H1 (cell line): Measurements from ENCODE around the gene ASB1. TPM values are rescaled to one million over a fixed set of nuclear protein-coding genes. Genes with fewer than 3 reads are reported as not detected.

Source experiments
- CTCF ChIA-PET: fragments of 300-600 bp; sonication (Branson Sonifier 250); formaldehyde crosslinking; loops from one replicate; lab custom pipeline; 2021; ENCODE audit not compliant: partially characterized antibody; lab: Charles Lee
- POLR2A ChIA-PET: fragments of 300-600 bp; sonication (Branson Sonifier 250); formaldehyde crosslinking; loops from one replicate; lab custom pipeline; 2021; ENCODE audit warnings: inconsistent platforms; ENCODE audit not compliant: partially characterized antibody; lab: Charles Lee
- DNase-seq, 2 experiments: peaks; one replicate each; pipeline versions ENCODE4 v3.0.0 to v3.0.0-alpha.2; 2010 to 2022; ENCODE audit warnings: low spot score in 2 of 2, low read depth in 1 of 2, mixed read lengths in 1 of 2
- FAIRE-seq: peaks from 2 replicates; lab custom pipeline; 2011; peaks lifted over from hg19 to GRCh38; lab: Jason Lieb, UNC
- H2AFZ ChIP-seq: 2 replicates; pipeline ENCODE4 v1.8.1; 2012; ENCODE audit warnings: low read length, inconsistent platforms
- H2AK5ac ChIP-seq: 2 replicates; pipeline ENCODE4 v1.6.1; 2013; ENCODE audit warnings: low read depth, low read length
- H2BK120ac ChIP-seq: replicated peaks from 2 replicates; pipeline ENCODE3; 2013; ENCODE audit warnings: low read depth, low read length, inconsistent platforms
- H2BK12ac ChIP-seq: 2 replicates; pipeline ENCODE4 v1.6.1; 2013; ENCODE audit warnings: low read depth, low read length
- H2BK15ac ChIP-seq: 2 replicates; pipeline ENCODE4 v1.6.1; 2013; ENCODE audit warnings: low read length
- H2BK20ac ChIP-seq: 2 replicates; pipeline ENCODE4 v1.6.1; 2013; ENCODE audit warnings: low read length
- H2BK5ac ChIP-seq: 2 replicates; pipeline ENCODE4 v1.6.1; 2013; ENCODE audit warnings: low read depth, low read length
- H3K14ac ChIP-seq: 2 replicates; pipeline ENCODE4 v1.6.1; 2013; ENCODE audit warnings: inconsistent platforms; ENCODE audit not compliant: insufficient read length
- H3K18ac ChIP-seq: 2 replicates; pipeline ENCODE4 v1.6.1; 2013; ENCODE audit warnings: low read length; ENCODE audit errors: extremely low read depth
- H3K23ac ChIP-seq: 2 replicates; pipeline ENCODE4 v1.6.1; 2013; ENCODE audit warnings: inconsistent platforms; ENCODE audit not compliant: insufficient read length
- H3K23me2 ChIP-seq: 2 replicates; pipeline ENCODE4 v1.6.1; 2013; ENCODE audit warnings: low read depth, low read length
- H3K27ac ChIP-seq: 2 replicates; pipeline ENCODE4 v1.6.1; 2011; ENCODE audit warnings: low read depth, low read length, inconsistent platforms
- H3K27me3 ChIP-seq, 4 experiments: replicated peaks in 1 of 4; 1 replicate in 1 of 4; 2 replicates in 3 of 4; pipeline versions ENCODE4 v1.6.1 to v1.8.1; 2011 to 2013; ENCODE audit warnings: low read length in 3 of 4, mild to moderate bottlenecking in 3 of 4, inconsistent platforms in 2 of 4, mixed read lengths in 2 of 4, moderate library complexity in 1 of 4; ENCODE audit not compliant: control insufficient read depth in 3 of 4, insufficient read depth in 3 of 4; ENCODE audit errors: extremely low read depth in 1 of 4
- H3K36me3 ChIP-seq, 4 experiments: 2 replicates each; pipeline versions ENCODE4 v1.6.1 to v1.8.1; 2011 to 2013; ENCODE audit warnings: mild to moderate bottlenecking in 4 of 4, low read length in 3 of 4, moderate library complexity in 2 of 4, control low read depth in 1 of 4, inconsistent platforms in 1 of 4; ENCODE audit not compliant: insufficient read depth in 4 of 4, control insufficient read depth in 2 of 4
- H3K4ac ChIP-seq: replicated peaks from 2 replicates; pipeline ENCODE3; 2013; ENCODE audit warnings: low read length, low read depth, mixed read lengths, inconsistent platforms; ENCODE audit not compliant: insufficient read length
- H3K4me1 ChIP-seq, 4 experiments: replicated peaks in 1 of 4; 1 replicate in 1 of 4; 2 replicates in 3 of 4; pipeline versions ENCODE4 v1.6.1 to v1.8.1; 2011 to 2013; ENCODE audit warnings: low read length in 3 of 4, inconsistent platforms in 2 of 4, mixed read lengths in 1 of 4; ENCODE audit not compliant: insufficient read depth in 4 of 4, control insufficient read depth in 3 of 4
- H3K4me2 ChIP-seq, 2 experiments: 2 replicates each; pipeline versions ENCODE4 v1.6.1 to v1.8.1; 2011 to 2013; ENCODE audit warnings: low read depth in 2 of 2, low read length in 2 of 2, control low read depth in 1 of 2, inconsistent platforms in 1 of 2, mild to moderate bottlenecking in 1 of 2; ENCODE audit not compliant: insufficient read depth in 1 of 2
- H3K4me3 ChIP-seq, 4 experiments: fragments of 200-600, 300-600 bp in 1 of 4; sonication (generic), shearing (Covaris generic), sonication (Bioruptor Twin) in 1 of 4; 2 replicates each; pipeline versions ENCODE4 v1.5.1 to v1.8.1; 2011 to 2016; ENCODE audit warnings: low read length in 4 of 4, low read depth in 3 of 4, control low read depth in 2 of 4, inconsistent platforms in 2 of 4, mild to moderate bottlenecking in 2 of 4, mixed read lengths in 1 of 4, moderate library complexity in 1 of 4; ENCODE audit not compliant: insufficient read depth in 2 of 4; ENCODE audit errors: extremely low read depth in 1 of 4
- H3K56ac ChIP-seq: replicated peaks from 2 replicates; pipeline ENCODE3; 2013; ENCODE audit warnings: low read depth, mild to moderate bottlenecking, mixed read lengths, low read length, inconsistent platforms; ENCODE audit not compliant: insufficient read length
- H3K79me1 ChIP-seq: 2 replicates; pipeline ENCODE4 v1.6.1; 2013; ENCODE audit warnings: low read depth, low read length, control low read depth
- H3K79me2 ChIP-seq, 2 experiments: 2 replicates each; pipeline versions ENCODE4 v1.6.1 to v1.8.1; 2012 to 2013; ENCODE audit warnings: low read length in 2 of 2, mild to moderate bottlenecking in 2 of 2, inconsistent platforms in 1 of 2; ENCODE audit not compliant: insufficient read depth in 2 of 2, control insufficient read depth in 1 of 2
- H3K9ac ChIP-seq, 4 experiments: replicated peaks in 1 of 4; 1 replicate in 1 of 4; 2 replicates in 3 of 4; pipeline versions ENCODE4 v1.6.1 to v1.8.1; 2011 to 2013; ENCODE audit warnings: low read depth in 3 of 4, low read length in 3 of 4, control low read depth in 2 of 4, mild to moderate bottlenecking in 2 of 4, moderate library complexity in 2 of 4, inconsistent platforms in 1 of 4; ENCODE audit errors: extremely low read depth in 1 of 4
- H3K9me3 ChIP-seq, 2 experiments: 2 replicates each; pipeline versions ENCODE4 v1.6.1 to v1.8.1; 2012 to 2013; ENCODE audit warnings: mild to moderate bottlenecking in 2 of 2, moderate library complexity in 2 of 2, control low read depth in 1 of 2, inconsistent platforms in 1 of 2, low read depth in 1 of 2, low read length in 1 of 2, mixed read lengths in 1 of 2; ENCODE audit not compliant: insufficient read depth in 2 of 2
- H4K20me1 ChIP-seq, 2 experiments: replicated peaks in 1 of 2; 2 replicates each; pipeline versions ENCODE3 to v1.8.1; 2011 to 2013; ENCODE audit warnings: inconsistent platforms in 2 of 2, low read length in 2 of 2, mild to moderate bottlenecking in 1 of 2; ENCODE audit not compliant: insufficient read depth in 2 of 2, control insufficient read depth in 1 of 2
- H4K5ac ChIP-seq: 2 replicates; pipeline ENCODE4 v1.6.1; 2013; ENCODE audit warnings: low read length, low read depth, mixed read lengths, inconsistent platforms; ENCODE audit not compliant: insufficient read length
- H4K8ac ChIP-seq: 2 replicates; pipeline ENCODE4 v1.8.0; 2013; ENCODE audit warnings: mild to moderate bottlenecking, moderate library complexity, low read length, inconsistent platforms; ENCODE audit not compliant: insufficient read depth; ENCODE audit errors: extremely low read depth
- H4K91ac ChIP-seq: replicated peaks from 2 replicates; pipeline ENCODE3; 2013; ENCODE audit warnings: low read length, mixed read lengths, inconsistent platforms; ENCODE audit not compliant: insufficient read length
- EP300 ChIP-seq, 2 experiments: IDR thresholded peaks; 1 replicate in 1 of 2; 2 replicates in 1 of 2; pipeline ENCODE4 v1.6.1; 2011 to 2012; ENCODE audit warnings: low read depth in 2 of 2, low read length in 2 of 2, mild to moderate bottlenecking in 2 of 2, borderline replicate concordance in 1 of 2, inconsistent platforms in 1 of 2, moderate library complexity in 1 of 2
- GABPA ChIP-seq: IDR thresholded peaks from 2 replicates; pipeline ENCODE4 v1.6.1; 2011; ENCODE audit warnings: mild to moderate bottlenecking, low read length, moderate library complexity, borderline replicate concordance; ENCODE audit not compliant: insufficient read depth
- POLR2A ChIP-seq, 2 experiments: IDR thresholded peaks; 1 replicate in 1 of 2; 2 replicates in 1 of 2; pipeline ENCODE4 v1.6.1; 2011; ENCODE audit warnings: low read depth in 2 of 2, low read length in 2 of 2, mild to moderate bottlenecking in 2 of 2; ENCODE audit errors: control extremely low read depth in 1 of 2
- RAD21 ChIP-seq, 2 experiments: IDR thresholded peaks in 1 of 2; conservative IDR thresholded peaks in 1 of 2; 2 replicates each; pipeline ENCODE4 v1.6.1; 2011; ENCODE audit warnings: low read depth in 2 of 2, low read length in 2 of 2, improper control_type of control experiment in 1 of 2, inconsistent platforms in 1 of 2, mild to moderate bottlenecking in 1 of 2, moderate library complexity in 1 of 2
- WGBS, 2 experiments: shearing (Covaris generic) in 1 of 2; methylation state at CpG; one replicate each; pipeline versions ENCODE4 v1.1.6 to v1.1.7; 2013 to 2015; ENCODE audit warnings: low lambda C conversion rate in 2 of 2, mixed read lengths in 2 of 2, inconsistent platforms in 1 of 2, low coverage in 1 of 2, missing lambda C conversion rate in 1 of 2; ENCODE audit not compliant: insufficient replicate concordance in 2 of 2, insufficient coverage in 1 of 2, insufficient read length in 1 of 2; ENCODE audit errors: extremely low coverage in 1 of 2, missing lambda C conversion rate in 1 of 2; 5-methylcytosine and 5-hydroxymethylcytosine counted together
- polyA plus RNA-seq, 7 experiments: library from polyadenylated mRNA; depleted of rRNA in 3 of 7; stranded (reverse) in 5 of 7; unstranded in 2 of 7; fragments of >200 nt in 5 of 7; fragments of 200-250 nt in 2 of 7; gene quantifications; 1 replicate in 5 of 7; 2 replicates in 1 of 7; 4 replicates in 1 of 7; pipeline versions ENCODE4 v1.2.1 to v1.2.3, GENCODE V29; 2011 to 2013; ENCODE audit warnings: missing spikeins in 2 of 7, mixed read lengths in 2 of 7
- total RNA-seq: library from RNA; stranded (reverse); fragmentation: NEBNext Ultra II Directional; extraction: Animal tissue kit (Norgen Biotek cat#: 25700); gene quantifications from 2 replicates; pipeline ENCODE4 v1.2.1, GENCODE V29; 2021
- TF ChIP-seq, protein P1 (sequence below): IDR thresholded peaks from 2 replicates; pipeline ENCODE4 v1.6.1; 2011; ENCODE audit warnings: low read depth, mild to moderate bottlenecking, low read length; ENCODE audit not compliant: insufficient read depth

ASB1 gene
- total and polyA plus RNA-seq, 2 of the 8 experiments (the other 6 are each of a cell fraction or from before 2014, with no cell fraction given): 24.1 to 36.0 TPM

- Histone ChIP-seq H3K18ac (no peak overlapping the region), H2BK20ac (no peak overlapping the region), H3K4me2 (no peak overlapping the region), H4K5ac (no peak overlapping the region), H3K23ac (no peak overlapping the region), H2BK120ac (no peak overlapping the region), H3K4me1 (no peaks in the 10 kb centered on the region), H3K14ac (no peak overlapping the region), H3K79me1 (no peaks in the 10 kb centered on the region), H3K9me3 (no peaks in the 10 kb centered on the region; a peak in 1 of 4 replicates), H3K4ac (no peak overlapping the region), H2AK5ac (no peak overlapping the region), H2BK15ac (no peak overlapping the region), H3K23me2 (no peaks in the 10 kb centered on the region), H3K9ac (no peak overlapping the region), H3K36me3 (no peaks in the 10 kb centered on the region), H2BK5ac (no peak overlapping the region), H4K20me1 (no peaks in the 10 kb centered on the region), H4K8ac (no peak overlapping the region), H2AFZ (no peak overlapping the region), H4K91ac (no peak overlapping the region), H3K79me2 (no peaks in the 10 kb centered on the region), H3K4me3 (no peak overlapping the region), H3K27ac (no peak overlapping the region), H3K56ac (no peak overlapping the region), H3K27me3 (no peaks in the 10 kb centered on the region), H2BK12ac (no peak overlapping the region)
- no peak for DNase-seq
- ChIA-PET POLR2A (interaction anchor here (1.5 kb wide), 1 partner anchor 9 kb away, joined by 4 read pairs; no protein-coding TSS in a partner anchor), CTCF (interaction anchor here (0.6 to 7.0 kb wide), 7 partner anchors 13 to 224 kb away, joined by 3 to 52 read pairs (median 3); no protein-coding TSS in a partner anchor)
- no peak for FAIRE-seq
- no peak for TF ChIP-seq GABPA
- TF ChIP-seq, protein P1, sequence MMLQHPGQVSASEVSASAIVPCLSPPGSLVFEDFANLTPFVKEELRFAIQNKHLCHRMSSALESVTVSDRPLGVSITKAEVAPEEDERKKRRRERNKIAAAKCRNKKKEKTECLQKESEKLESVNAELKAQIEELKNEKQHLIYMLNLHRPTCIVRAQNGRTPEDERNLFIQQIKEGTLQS: no peak
- no peak for TF ChIP-seq EP300 (IDR thresholded peaks at IDR 0.05; ENCODE audit: borderline replicate concordance in 1 of 2, low read depth in 2 of 2, low read length in 2 of 2)
- TF ChIP-seq RAD21 (IDR thresholded peaks at IDR 0.05 in 1 of 2, conservative IDR thresholded peaks at IDR 0.05 in 1 of 2; ENCODE audit: low read depth in 2 of 2, low read length in 2 of 2): no peak
- TF ChIP-seq POLR2A (IDR thresholded peaks at IDR 0.05; ENCODE audit: control extremely low read depth in 1 of 2, low read depth in 2 of 2, low read length in 2 of 2): no peak
- 94% methylated on average over 6 of the region's 6 CpGs; no CpG with 5 or more reads in 1 of the 2 experiments for WGBS, 2 experiments
Measured at GRCh38 chr2:238461916-238462315, 35.2 kb downstream of the ASB1 start.
